Endothelial cell of umbilical vein (primary cell): Measurements from ENCODE around the gene CNGB1. TPM values are rescaled to one million over a fixed set of nuclear protein-coding genes. Genes with fewer than 3 reads are reported as not detected.

Experiments
- BruUV-seq: library from RNA; stranded (reverse); fragments of 400-500 nt; replicated peaks from 2 replicates; lab custom pipeline; 2021; lab: Mats Ljungman, UMichigan
- CTCF ChIA-PET: fragments of 300-600, 350-600 bp; sonication (Branson Sonifier 250); formaldehyde crosslinking; loops from one replicate; lab custom pipeline; 2021; ENCODE audit warnings: antibody characterized with exemption, inconsistent platforms; lab: Charles Lee
- POLR2A ChIA-PET: fragments of 300-600, 350-600 bp; sonication (Branson Sonifier 250); formaldehyde crosslinking; loops from one replicate; lab custom pipeline; 2021; ENCODE audit warnings: antibody characterized with exemption, inconsistent platforms; lab: Charles Lee
- DNase-seq: peaks from one replicate; pipeline ENCODE4 v3.0.0-alpha.2; 2011; ENCODE audit warnings: low read depth, low spot score
- FAIRE-seq: peaks from 2 replicates; lab custom pipeline; 2011; peaks lifted over from hg19 to GRCh38; lab: Jason Lieb, UNC
- H2AFZ ChIP-seq: 2 replicates; pipeline ENCODE4 v1.6.0; 2012; ENCODE audit warnings: low read depth, low read length, control low read depth, inconsistent platforms
- H3K27ac ChIP-seq: 2 replicates; pipeline ENCODE4 v1.5.1; 2011; ENCODE audit warnings: low read depth, mild to moderate bottlenecking, control low read depth, low read length, moderate library complexity; ENCODE audit not compliant: insufficient read depth
- H3K27me3 ChIP-seq, 2 experiments: 2 replicates each; pipeline versions ENCODE4 v1.6.0 to v1.6.1; 2011; ENCODE audit warnings: low read length in 2 of 2, mixed read lengths in 1 of 2; ENCODE audit not compliant: control insufficient read depth in 2 of 2, insufficient read depth in 2 of 2
- H3K36me3 ChIP-seq, 2 experiments: 2 replicates in 1 of 2; 3 replicates in 1 of 2; pipeline ENCODE4 v1.5.1; 2011; ENCODE audit warnings: low read length in 2 of 2, mild to moderate bottlenecking in 1 of 2, moderate library complexity in 1 of 2; ENCODE audit not compliant: control insufficient read depth in 2 of 2, insufficient read depth in 2 of 2; ENCODE audit errors: extremely low read depth in 1 of 2
- H3K4me1 ChIP-seq: 3 replicates; pipeline ENCODE4 v1.5.1; 2011; ENCODE audit warnings: mild to moderate bottlenecking, low read length; ENCODE audit not compliant: control insufficient read depth, insufficient read depth; ENCODE audit errors: extremely low read depth
- H3K4me2 ChIP-seq: 2 replicates; pipeline ENCODE4 v1.6.1; 2011; ENCODE audit warnings: low read length, control low read depth, mixed read lengths; ENCODE audit not compliant: insufficient read depth
- H3K4me3 ChIP-seq, 3 experiments: fragments of 200-600 bp in 1 of 3; sonication (generic), shearing (Covaris generic) in 1 of 3; replicated peaks in 1 of 3; 2 replicates each; pipeline ENCODE4 v1.5.1; 2011 to 2016; ENCODE audit warnings: control low read depth in 3 of 3, low read length in 3 of 3, mild to moderate bottlenecking in 2 of 3, inconsistent platforms in 1 of 3, low read depth in 1 of 3, moderate library complexity in 1 of 3; ENCODE audit not compliant: insufficient read depth in 1 of 3
- H3K79me2 ChIP-seq: 2 replicates; pipeline ENCODE4 v1.6.0; 2012; ENCODE audit warnings: low read length, inconsistent platforms; ENCODE audit not compliant: control insufficient read depth, insufficient read depth
- H3K9ac ChIP-seq: replicated peaks from 2 replicates; pipeline ENCODE3; 2011; ENCODE audit warnings: low read length, control low read depth; ENCODE audit not compliant: insufficient read depth; ENCODE audit errors: extremely low read depth
- H3K9me1 ChIP-seq: replicated peaks from 3 replicates; pipeline ENCODE4 v1.6.0; 2011; ENCODE audit warnings: mild to moderate bottlenecking, low read length; ENCODE audit not compliant: control insufficient read depth, insufficient read depth; ENCODE audit errors: extremely low read depth
- H3K9me3 ChIP-seq: replicated peaks from 2 replicates; pipeline ENCODE4 v1.5.1; 2012; ENCODE audit warnings: low read length, inconsistent platforms; ENCODE audit not compliant: control insufficient read depth, insufficient read depth
- H4K20me1 ChIP-seq: replicated peaks from 2 replicates; pipeline ENCODE3; 2011; ENCODE audit warnings: mild to moderate bottlenecking, low read length; ENCODE audit not compliant: control insufficient read depth, insufficient read depth; ENCODE audit errors: extremely low read depth
- CTCF ChIP-seq, 2 donors: IDR thresholded peaks; 1 replicate in 1 of 2; 2 replicates in 1 of 2; pipeline ENCODE4 v1.5.1; 2011; ENCODE audit warnings: low read length in 2 of 2, mild to moderate bottlenecking in 2 of 2, moderate library complexity in 2 of 2, control low read depth in 1 of 2, inconsistent platforms in 1 of 2, low read depth in 1 of 2; ENCODE audit not compliant: insufficient read depth in 1 of 2; ENCODE audit errors: extremely low read depth in 1 of 2
- EZH2 ChIP-seq: IDR thresholded peaks from 2 replicates; pipeline ENCODE4 v1.6.1; 2012; ENCODE audit warnings: borderline replicate concordance, low read depth, mild to moderate bottlenecking, moderate library complexity, low read length, inconsistent platforms; ENCODE audit not compliant: severe bottlenecking
- FOS ChIP-seq: IDR thresholded peaks from 2 replicates; pipeline ENCODE4 v1.6.1; 2011; ENCODE audit warnings: mild to moderate bottlenecking, low read length, moderate library complexity, borderline replicate concordance; ENCODE audit not compliant: insufficient read depth
- JUN ChIP-seq: IDR thresholded peaks from 2 replicates; pipeline ENCODE4 v1.6.1; 2011; ENCODE audit warnings: borderline replicate concordance, low read depth; ENCODE audit not compliant: insufficient read length, insufficient read depth
- MAX ChIP-seq: IDR thresholded peaks from 2 replicates; pipeline ENCODE4 v1.6.1; 2011; ENCODE audit not compliant: insufficient read depth, insufficient read length
- MYC ChIP-seq: IDR thresholded peaks from one replicate; pipeline ENCODE4 v1.6.1; 2011; ENCODE audit warnings: mild to moderate bottlenecking, low read depth, low read length
- POLR2A ChIP-seq: IDR thresholded peaks from 2 replicates; pipeline ENCODE4 v1.6.1; 2012; ENCODE audit warnings: low read depth, mild to moderate bottlenecking, control low read depth, low read length
- POLR2AphosphoS5 ChIP-seq: IDR thresholded peaks from 2 replicates; pipeline ENCODE4 v1.6.1; 2012; ENCODE audit warnings: low read depth, mild to moderate bottlenecking, control low read depth, low read length, moderate library complexity; ENCODE audit not compliant: insufficient read depth
- dilution Hi-C: fragments of 300-500 bp; cut with MboI; formaldehyde crosslinking; loops from one replicate; pipeline ENCODE4 v1.15.0; 2019; ENCODE audit warnings: low sequenced_read_pairs; ENCODE audit not compliant: extremely low pct_ligation_motif_present
- intact Hi-C: fragments of 100-400 bp; cut with micrococcal nuclease; formaldehyde crosslinking; loops from one replicate; pipeline ENCODE4 v1.10.0; 2022
- polyA plus RNA-seq, 4 experiments: library from polyadenylated mRNA; depleted of rRNA in 3 of 4; stranded (reverse) in 3 of 4; unstranded in 1 of 4; fragments of >200 nt; gene quantifications; 2 replicates each; pipeline versions ENCODE4 v1.2.1 to v1.2.3, GENCODE V29; 2011 to 2012; ENCODE audit warnings: missing spikeins in 1 of 4
- total RNA-seq: library from RNA; stranded (reverse); gene quantifications from 2 replicates; pipeline ENCODE4 v1.2.3, GENCODE V29; 2021

The CNGB1 gene
- total and polyA plus RNA-seq, 2 donors (not counting 3 experiments of a cell fraction or from before 2014, with no cell fraction given): not detected

GRCh38 chr16:57998486-57998885, 27.6 kb upstream of the CNGB1 start:
- Histone ChIP-seq H3K79me2 (peaks cover 4% of the 10 kb centered on the region), H3K4me1 (peaks cover 23% of the 10 kb centered on the region), H3K9me3 (no peaks in the 10 kb centered on the region), H3K9ac (no peak overlapping the region), H4K20me1 (no peaks in the 10 kb centered on the region), H3K4me3 (no peak overlapping the region), H3K4me2 (no peak overlapping the region), H3K27me3 (no peaks in the 10 kb centered on the region), H3K9me1 (no peaks in the 10 kb centered on the region), H3K36me3 (peaks cover 2 to 16% of the 10 kb centered on the region in 2 experiments), H2AFZ (no peak overlapping the region), H3K27ac (no peak overlapping the region)
- FAIRE-seq (no peak), DNase-seq (no peak)
- POLR2A ChIA-PET: no interaction called here
- TF ChIP-seq CTCF (IDR thresholded peaks at IDR 0.05; ENCODE audit: extremely low read depth in 1 of 2, insufficient read depth in 1 of 2, low read depth in 1 of 2, low read length in 2 of 2) (no peak), JUN (no peak), EZH2 (no peak), POLR2AphosphoS5 (no peak), FOS (no peak), MAX (no peak), MYC (no peak), POLR2A (no peak)
- BruUV-seq: no TSS peak
- dilution Hi-C loops: no loop called here
- intact Hi-C loops: no loop called here
- CTCF ChIA-PET: interaction anchor here (1.3 to 1.9 kb wide), 3 partner anchors 11 to 203 kb away, joined by 3 to 8 read pairs (median 3); no protein-coding TSS in a partner anchor
